OCI-LY7 (cell line): ENCODE measurements around the gene HACD2. TPM values are rescaled to one million over a fixed set of nuclear protein-coding genes. Genes with fewer than 3 reads are reported as not detected.
A peak's percentile ranks its signal among the peaks of the same experiment; 100 is the strongest.

Experiments
- BruUV-seq: library from RNA; stranded (reverse); fragments of 400-500 nt; replicated peaks from 2 replicates; lab custom pipeline; 2021; lab: Mats Ljungman, UMichigan
- CTCF ChIA-PET: fragments of 300-600 bp; sonication (Branson Sonifier 250); formaldehyde crosslinking; loops from one replicate; lab custom pipeline; 2022; ENCODE audit warnings: antibody characterized with exemption; ENCODE audit not compliant: unreplicated experiment; lab: Charles Lee
- POLR2A ChIA-PET: fragments of 300-600 bp; sonication (Branson Sonifier 250); formaldehyde crosslinking; loops from one replicate; lab custom pipeline; 2022; ENCODE audit warnings: antibody characterized with exemption; lab: Charles Lee
- DNase-seq: peaks from one replicate; pipeline ENCODE4 v3.0.0-alpha.2; 2015; ENCODE audit warnings: low spot score
- H2AFZ ChIP-seq: fragments of 200-600 bp; sonication (generic), shearing (Covaris generic); 2 replicates; pipeline ENCODE4 v1.6.1; 2014; ENCODE audit warnings: mild to moderate bottlenecking, antibody characterized with exemption, low read length, moderate library complexity
- H3K27ac ChIP-seq: fragments of 200-600 bp; sonication (generic); 2 replicates; pipeline ENCODE4 v1.5.1; 2014; ENCODE audit warnings: mixed run types, low read depth, mild to moderate bottlenecking, moderate library complexity, low read length, inconsistent platforms; ENCODE audit not compliant: poor library complexity, severe bottlenecking
- H3K36me3 ChIP-seq: fragments of 200-600 bp; sonication (generic); 2 replicates; pipeline ENCODE4 v1.6.1; 2014; ENCODE audit warnings: mild to moderate bottlenecking, antibody characterized with exemption, low read length, moderate library complexity, mixed read lengths; ENCODE audit not compliant: insufficient read depth
- H3K4me1 ChIP-seq: fragments of 200-600 bp; sonication (generic); 2 replicates; pipeline ENCODE4 v1.5.1; 2014; ENCODE audit warnings: mild to moderate bottlenecking, low read length; ENCODE audit not compliant: insufficient read depth, poor library complexity, severe bottlenecking
- H3K4me2 ChIP-seq: fragments of 200-600 bp; sonication (generic); 2 replicates; pipeline ENCODE4 v1.6.1; 2014; ENCODE audit warnings: mild to moderate bottlenecking, low read length
- H3K4me3 ChIP-seq: fragments of 200-600 bp; sonication (generic); 2 replicates; pipeline ENCODE4 v1.5.1; 2014; ENCODE audit warnings: mild to moderate bottlenecking, low read depth, low read length; ENCODE audit not compliant: poor library complexity, severe bottlenecking
- H3K79me2 ChIP-seq: fragments of 200-600 bp; sonication (generic); 2 replicates; pipeline ENCODE4 v1.6.1; 2016; ENCODE audit warnings: low read depth, mild to moderate bottlenecking, low read length, moderate library complexity, mixed read lengths; ENCODE audit not compliant: insufficient read depth
- H3K9me2 ChIP-seq: fragments of 200-600 bp; sonication (generic); 2 replicates; pipeline ENCODE4 v1.6.1; 2016; ENCODE audit warnings: mild to moderate bottlenecking, low read length, mixed read lengths; ENCODE audit not compliant: insufficient read depth
- H3K9me3 ChIP-seq: fragments of 200-600 bp; sonication (generic); 2 replicates; pipeline ENCODE4 v1.6.1; 2014; ENCODE audit warnings: mild to moderate bottlenecking, mixed run types, low read length, mixed read lengths
- H4K20me1 ChIP-seq: fragments of 200-600 bp; sonication (generic); 2 replicates; pipeline ENCODE4 v1.6.1; 2014; ENCODE audit warnings: mild to moderate bottlenecking, antibody characterized with exemption, low read length, moderate library complexity, mixed read lengths; ENCODE audit not compliant: insufficient read depth
- CTCF ChIP-seq: fragments of 200-600 bp; sonication (generic); conservative IDR thresholded peaks from 2 replicates; pipeline ENCODE4 v1.5.1; 2014; ENCODE audit warnings: mild to moderate bottlenecking, antibody characterized with exemption, low read length, moderate library complexity, mixed read lengths
- EZH2phosphoT487 ChIP-seq: fragments of 200-600 bp; sonication (generic); IDR thresholded peaks from 2 replicates; pipeline ENCODE4 v1.6.1; 2018; ENCODE audit warnings: low read depth, borderline replicate concordance, mild to moderate bottlenecking, mixed run types, antibody characterized with exemption, low read length, moderate library complexity, mixed read lengths
- intact Hi-C: fragments of 100-400 bp; cut with micrococcal nuclease; formaldehyde crosslinking; loops from one replicate; pipeline ENCODE4 v1.10.0; 2022; ENCODE audit not compliant: unreplicated experiment
- total RNA-seq, 2 experiments: library from RNA; depleted of rRNA in 1 of 2; stranded (reverse); fragments of >200 nt in 1 of 2; shearing (Covaris generic) in 1 of 2; gene quantifications; 2 replicates each; pipeline ENCODE4 v1.2.3, GENCODE V29; 2014 to 2022

HACD2 gene
- total RNA-seq, 2 experiments from 2014 or later = 10.2 to 22.5 TPM

- TF ChIP-seq EZH2phosphoT487 (no peak), CTCF (no peak)
- Histone ChIP-seq H3K4me1 (no peaks in the 10 kb centered on the region), H3K79me2 (no peaks in the 10 kb centered on the region), H3K4me3 (no peak overlapping the region), H3K27ac (no peak overlapping the region), H3K9me3 (no peaks in the 10 kb centered on the region), H2AFZ (no peak overlapping the region), H3K4me2 (no peak overlapping the region), H3K9me2 (no peaks in the 10 kb centered on the region), H3K36me3 (no peaks in the 10 kb centered on the region), H4K20me1 (no peaks in the 10 kb centered on the region)
- BruUV-seq = no TSS peak
- intact Hi-C loops = no loop called here
- POLR2A ChIA-PET = interaction anchor here (0.6 kb wide), 2 partner anchors 1340 to 1614 kb away, joined by 3 read pairs; no protein-coding TSS in a partner anchor
- no peak for DNase-seq
- CTCF ChIA-PET = interaction anchor here (0.6 kb wide), 1 partner anchor 369 kb away, joined by 3 read pairs; no protein-coding TSS in a partner anchor
Measured at GRCh38 chr3:123561188-123561587, 23.7 kb downstream of the HACD2 start.

GRCh38 chr3:123559040-123559861 lies 25.6 kb downstream of the HACD2 start:
- Histone ChIP-seq H3K4me2 (no peak overlapping the region), H3K9me3 (no peaks in the 10 kb centered on the region), H2AFZ (no peak overlapping the region), H3K4me3 (no peak overlapping the region), H3K79me2 (no peaks in the 10 kb centered on the region), H3K27ac (no peak overlapping the region), H4K20me1 (no peaks in the 10 kb centered on the region), H3K4me1 (no peaks in the 10 kb centered on the region), H3K36me3 (no peaks in the 10 kb centered on the region), H3K9me2 (no peaks in the 10 kb centered on the region)
- peak; percentile 66 for DNase-seq
- no peak for TF ChIP-seq EZH2phosphoT487
- TF ChIP-seq CTCF = peak; percentile 96
- POLR2A ChIA-PET = interaction anchor here (0.6 to 1.3 kb wide), 3 partner anchors 12 to 196 kb away, joined by 3 to 7 read pairs (median 4); no protein-coding TSS in a partner anchor
- BruUV-seq = no TSS peak
- CTCF ChIA-PET = no interaction called here
- intact Hi-C loops = loop anchor here (2.0 kb wide), 1 partner anchor 230 kb away; no protein-coding TSS in a partner anchor

GRCh38 chr3:123553536-123553935 lies 31.3 kb downstream of the HACD2 start:
- H3K4me3 ChIP-seq = no peak overlapping the region
- H3K4me1 ChIP-seq = no peaks in the 10 kb centered on the region
- POLR2A ChIA-PET = no interaction called here
- intact Hi-C loops = no loop called here
- H3K9me3 ChIP-seq = no peaks in the 10 kb centered on the region
- TF ChIP-seq CTCF = no peak
- no peak for TF ChIP-seq EZH2phosphoT487
- no peak overlapping the region for H3K4me2 ChIP-seq
- H4K20me1 ChIP-seq = no peaks in the 10 kb centered on the region
- H3K27ac ChIP-seq = no peak overlapping the region
- BruUV-seq = no TSS peak
- H3K9me2 ChIP-seq = no peaks in the 10 kb centered on the region
- no peaks in the 10 kb centered on the region for H3K36me3 ChIP-seq
- CTCF ChIA-PET = no interaction called here
- no peak for DNase-seq
- no peak overlapping the region for H2AFZ ChIP-seq
- H3K79me2 ChIP-seq = no peaks in the 10 kb centered on the region
